A673 (cell line): Measurements from ENCODE around the gene CNGA1.

Experiments used
- EZH2 ChIP-seq: fragments of 200-600 bp; sonication (generic); IDR thresholded peaks from 2 replicates; pipeline ENCODE4 v1.6.1; 2017; ENCODE audit warnings: borderline replicate concordance, low read depth, mild to moderate bottlenecking, mixed read lengths, antibody characterized with exemption, low read length; ENCODE audit not compliant: poor library complexity, severe bottlenecking
- TF ChIP-seq, protein P1 (sequence below): fragments of 300-800, 200-600 bp; sonication (generic); conservative IDR thresholded peaks from 2 replicates; pipeline ENCODE4 v1.5.1; 2017; ENCODE audit warnings: low read depth, mild to moderate bottlenecking, antibody characterized with exemption, low read length, moderate library complexity, mixed read lengths

- TF ChIP-seq, protein P1, sequence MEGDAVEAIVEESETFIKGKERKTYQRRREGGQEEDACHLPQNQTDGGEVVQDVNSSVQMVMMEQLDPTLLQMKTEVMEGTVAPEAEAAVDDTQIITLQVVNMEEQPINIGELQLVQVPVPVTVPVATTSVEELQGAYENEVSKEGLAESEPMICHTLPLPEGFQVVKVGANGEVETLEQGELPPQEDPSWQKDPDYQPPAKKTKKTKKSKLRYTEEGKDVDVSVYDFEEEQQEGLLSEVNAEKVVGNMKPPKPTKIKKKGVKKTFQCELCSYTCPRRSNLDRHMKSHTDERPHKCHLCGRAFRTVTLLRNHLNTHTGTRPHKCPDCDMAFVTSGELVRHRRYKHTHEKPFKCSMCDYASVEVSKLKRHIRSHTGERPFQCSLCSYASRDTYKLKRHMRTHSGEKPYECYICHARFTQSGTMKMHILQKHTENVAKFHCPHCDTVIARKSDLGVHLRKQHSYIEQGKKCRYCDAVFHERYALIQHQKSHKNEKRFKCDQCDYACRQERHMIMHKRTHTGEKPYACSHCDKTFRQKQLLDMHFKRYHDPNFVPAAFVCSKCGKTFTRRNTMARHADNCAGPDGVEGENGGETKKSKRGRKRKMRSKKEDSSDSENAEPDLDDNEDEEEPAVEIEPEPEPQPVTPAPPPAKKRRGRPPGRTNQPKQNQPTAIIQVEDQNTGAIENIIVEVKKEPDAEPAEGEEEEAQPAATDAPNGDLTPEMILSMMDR: no peak
- TF ChIP-seq EZH2: no peak
Measured at GRCh38 chr4:47990145-47990544, 26.3 kb downstream of the CNGA1 start.
